GM21717 (cell line): ENCODE measurements around the gene IRF9.

Experiments used
- ATAC-seq: cut with Tn5 transposase; IDR thresholded peaks from one replicate; pipeline ENCODE4 v1.9.1; 2021; ENCODE audit warnings: mild to moderate bottlenecking, moderate library complexity; ENCODE audit not compliant: unreplicated experiment

IRF9 gene

GRCh38 chr14:24160850-24161804, at the start of gene IRF9:
Gene IRF9, plus strand, starts transcription at chr14:24161265. Its CDS starts 880 bp downstream, at chr14:24162145.
- peak; percentile 62 for ATAC-seq

- no peak for ATAC-seq
These were observed 47.7 kb upstream of the IRF9 start for GRCh38 chr14:24113379-24113800.

- ATAC-seq = peak; percentile 31
These were observed 47.1 kb upstream of the IRF9 start for GRCh38 chr14:24113801-24114531.

- peak; percentile 81 for ATAC-seq
These were observed 46.3 kb upstream of the IRF9 start, which contains the start of the genes DCAF11 and NRL for GRCh38 chr14:24114532-24115421. Gene DCAF11, plus strand, starts transcription at chr14:24114777. Its CDS starts 818 bp downstream, at chr14:24115595. Gene NRL, minus strand, starts transcription at chr14:24114949. Its CDS starts 32,101 bp downstream, at chr14:24082848.

- ATAC-seq = no peak
These were observed 45.5 kb upstream of the IRF9 start for GRCh38 chr14:24115422-24116127.

GRCh38 chr14:24116128-24116814, 44.8 kb upstream of the IRF9 start:
- ATAC-seq = no peak

- ATAC-seq = no peak
These were observed 43.9 kb upstream of the IRF9 start for GRCh38 chr14:24117179-24117578.

- ATAC-seq = no peak
These were observed 41.4 kb upstream of the IRF9 start for GRCh38 chr14:24119691-24120090.

- no peak for ATAC-seq
These were observed 39.9 kb upstream of the IRF9 start for GRCh38 chr14:24121210-24121609.

GRCh38 chr14:24122416-24122815, 38.6 kb upstream of the IRF9 start:
- ATAC-seq = no peak

- ATAC-seq = no peak
These were observed 38.2 kb upstream of the IRF9 start for GRCh38 chr14:24122898-24123297.

GRCh38 chr14:24123424-24124417, 37.3 kb upstream of the IRF9 start:
- peak; percentile 53 for ATAC-seq

GRCh38 chr14:24126939-24127338, 34.1 kb upstream of the IRF9 start:
- no peak for ATAC-seq

GRCh38 chr14:24127673-24128072, 33.4 kb upstream of the IRF9 start:
- ATAC-seq = no peak

GRCh38 chr14:24129410-24129998, 31.6 kb upstream of the IRF9 start:
- ATAC-seq = no peak

- ATAC-seq = no peak
These were observed 30.7 kb upstream of the IRF9 start, which contains the start of gene FITM1 for GRCh38 chr14:24130380-24130716. Gene FITM1, plus strand, starts transcription at chr14:24130659. Its CDS starts 905 bp downstream, at chr14:24131564.

- no peak for ATAC-seq
These were observed 30.1 kb upstream of the IRF9 start for GRCh38 chr14:24130717-24131548.
